HG03571 (cell line): ENCODE results near the gene CHRDL2.
A peak's percentile ranks its signal among the peaks of the same experiment; 100 is the strongest.

Experiments
- ATAC-seq: cut with Tn5 transposase; IDR thresholded peaks from one replicate; pipeline ENCODE4 v1.9.1; 2021; ENCODE audit not compliant: unreplicated experiment

The CHRDL2 gene

GRCh38 chr11:74748211-74749126 lies 17.2 kb upstream of the CHRDL2 start, which contains the start of gene RNF169:
TSS of gene RNF169 (plus strand) at chr11:74748849. CDS start at chr11:74748881, 32 bp downstream.
- ATAC-seq, result peak; percentile 93

GRCh38 chr11:74746868-74747267 lies 15.6 kb upstream of the CHRDL2 start:
- ATAC-seq, result no peak

GRCh38 chr11:74744277-74744676 lies 13.1 kb upstream of the CHRDL2 start:
- no peak for ATAC-seq

- no peak for ATAC-seq
Observed at GRCh38 chr11:74743640-74744039, 12.4 kb upstream of the CHRDL2 start.

- ATAC-seq, result no peak
Observed at GRCh38 chr11:74742070-74742469, 10.8 kb upstream of the CHRDL2 start.

GRCh38 chr11:74739546-74740270 lies 8.5 kb upstream of the CHRDL2 start:
- no peak for ATAC-seq

GRCh38 chr11:74736031-74736430 lies 4.8 kb upstream of the CHRDL2 start:
- ATAC-seq, result no peak

- ATAC-seq, result no peak
Observed at GRCh38 chr11:74735365-74735928, 4.2 kb upstream of the CHRDL2 start.

- no peak for ATAC-seq
Observed at GRCh38 chr11:74734559-74734925, 3.3 kb upstream of the CHRDL2 start.

GRCh38 chr11:74730571-74731260 lies 510 bp downstream of the CHRDL2 start:
- no peak for ATAC-seq

- no peak for ATAC-seq
Observed at GRCh38 chr11:74729397-74729796, 1.8 kb downstream of the CHRDL2 start.

GRCh38 chr11:74726547-74727182 lies 4.6 kb downstream of the CHRDL2 start:
- no peak for ATAC-seq

- no peak for ATAC-seq
Observed at GRCh38 chr11:74725701-74726100, 5.5 kb downstream of the CHRDL2 start.

GRCh38 chr11:74723511-74723910 lies 7.7 kb downstream of the CHRDL2 start:
- no peak for ATAC-seq

GRCh38 chr11:74721479-74721835 lies 9.8 kb downstream of the CHRDL2 start:
- ATAC-seq, result no peak

GRCh38 chr11:74720596-74721478 lies 10.4 kb downstream of the CHRDL2 start:
- no peak for ATAC-seq

- no peak for ATAC-seq
Observed at GRCh38 chr11:74719011-74719410, 12.2 kb downstream of the CHRDL2 start.

GRCh38 chr11:74717221-74717969 lies 13.8 kb downstream of the CHRDL2 start:
- ATAC-seq, result no peak

GRCh38 chr11:74714904-74715303 lies 16.3 kb downstream of the CHRDL2 start:
- no peak for ATAC-seq
